ENCODE data around the gene TPSAB1.
"Not testable (repeated sequence)": the region's sequence is repeated elsewhere in the genome, so short reads cannot be mapped to it uniquely, and the experiment has no call there.

DNA sequence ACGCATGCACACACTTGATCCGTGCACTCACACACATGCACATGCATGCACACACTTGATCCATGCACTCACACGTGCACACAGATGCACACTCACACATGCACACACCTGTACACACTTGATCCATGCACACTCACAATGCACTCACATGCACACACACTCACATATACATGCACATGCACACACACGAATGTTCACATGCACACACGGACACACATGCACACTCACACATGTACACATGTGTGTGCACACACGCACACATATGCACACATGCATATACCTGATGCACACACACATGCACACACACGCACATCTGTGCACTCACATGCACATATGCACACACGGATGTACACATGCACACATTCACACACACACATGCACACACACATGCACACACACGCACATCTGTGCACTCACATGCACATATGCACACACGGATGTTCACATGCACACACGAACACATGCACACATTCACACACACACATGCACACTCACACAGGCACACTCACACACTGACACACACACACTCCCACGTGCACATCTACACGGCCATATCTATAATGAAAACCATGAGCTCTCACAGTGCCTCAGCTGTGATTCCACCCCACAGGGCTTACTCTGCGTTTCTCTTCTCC, 7.5 kb downstream of the TPSAB1 start:
- not testable (repeated sequence) for TF ChIP-seq POLR2A, CTCF (IDR thresholded peaks at IDR 0.05)
